ENCODE results near the gene TDP1. TPM values are rescaled to one million over a fixed set of nuclear protein-coding genes. Genes with fewer than 3 reads are reported as not detected.

TDP1 gene
- total RNA-seq: 1 to 10 TPM; 4.2 to 8.4 (median 4.4) TPM
- 10 to 100 TPM in 1 of 3 donors, 1 to 10 TPM in 2; 1.7 to 13.1 (median 7.0) TPM for polyA plus RNA-seq
- long read RNA-seq, donor 1, partial matches to known transcripts: 1 of 5 reads
- long read RNA-seq, donor 1, other reads (novel, unspliced or antisense): 1 of 5 reads
- long read RNA-seq, donor 2, partial matches to known transcripts: 0 of 2 reads
- long read RNA-seq, donor 2, other reads (novel, unspliced or antisense): 0 of 2 reads

GRCh38 chr14:89955745-89956660 is at the start of gene TDP1:
Gene TDP1 (plus strand): TSS chr14:89955927. CDS start chr14:89963115, 7,188 bp downstream.
- peak; percentile 7 for TF ChIP-seq CTCF (IDR thresholded peaks at IDR 0.05)
- ATAC-seq (peak; percentile 87 to 93 (median 90)), DNase-seq (peak; percentile 97)
- Histone ChIP-seq H3K4me1 (peaks cover 20% of the 10 kb centered on the region), H3K27me3 (ENCODE audit: insufficient read depth in 3 of 3, low read length in 2 of 3) (no peaks in the 10 kb centered on the region), H3K36me3 (ENCODE audit: insufficient read depth in 1 of 2, low read depth in 1 of 2) (peaks cover 0 to 12% of the 10 kb centered on the region in 2 donors), H3K4me3 (peak within 1 kb of the TSS; percentile 91), H3K27ac (peak within 1 kb of the TSS; percentile 95), H3K9me3 (no peaks in the 10 kb centered on the region)
- intact Hi-C loops (cut with DNase I): loop anchor here in 1 of 2 donors (10.0 kb wide), 1 partner anchor 1401 kb away; the partner anchor contains the start of gene PTPN21
- whole genome bisulfite sequencing, 3 donors: 0 to 1% (median 0%) methylated on average over 74 to 84 of the region's 84 CpGs

GRCh38 chr14:89906000-89906399 is 49.7 kb upstream of the TDP1 start:
- no peak overlapping the region for H3K27ac ChIP-seq
- no peak overlapping the region for H3K4me3 ChIP-seq
- peaks cover 6% of the 10 kb centered on the region for H3K4me1 ChIP-seq
- DNase-seq: no peak
- H3K9me3 ChIP-seq: no peaks in the 10 kb centered on the region
- ATAC-seq: no peak
- no peak for TF ChIP-seq CTCF (IDR thresholded peaks at IDR 0.05)
- intact Hi-C loops (cut with DNase I): no loop called here
- H3K36me3 ChIP-seq (ENCODE audit: insufficient read depth in 1 of 2, low read depth in 1 of 2): no peaks in the 10 kb centered on the region
- no peaks in the 10 kb centered on the region for H3K27me3 ChIP-seq (ENCODE audit: insufficient read depth in 3 of 3, low read length in 2 of 3)

GRCh38 chr14:89907655-89908054 is 48.1 kb upstream of the TDP1 start:
- intact Hi-C loops (cut with DNase I): no loop called here
- WGBS, 3 donors: 51 to 75% (median 64%) methylated on average over 4 of the region's 4 CpGs
- ATAC-seq: no peak

GRCh38 chr14:89908712-89909450 is 46.8 kb upstream of the TDP1 start:
- 81 to 88% (median 83%) methylated on average over 9 of the region's 9 CpGs for WGBS, 3 donors
- intact Hi-C loops (cut with DNase I): no loop called here

More at GRCh38 chr14:89907655-89908054, 48.1 kb upstream of the TDP1 start:
- H3K4me3 ChIP-seq: no peak overlapping the region
- H3K27ac ChIP-seq: no peak overlapping the region
- TF ChIP-seq CTCF (IDR thresholded peaks at IDR 0.05): no peak
- H3K27me3 ChIP-seq (ENCODE audit: insufficient read depth in 3 of 3, low read length in 2 of 3): no peaks in the 10 kb centered on the region
- H3K4me1 ChIP-seq: peaks cover 6% of the 10 kb centered on the region
- no peaks in the 10 kb centered on the region for H3K9me3 ChIP-seq
- DNase-seq: no peak
- H3K36me3 ChIP-seq (ENCODE audit: insufficient read depth in 1 of 2, low read depth in 1 of 2): no peaks in the 10 kb centered on the region

More at GRCh38 chr14:89908712-89909450, 46.8 kb upstream of the TDP1 start:
- no peaks in the 10 kb centered on the region for H3K4me1 ChIP-seq
- DNase-seq (no peak), ATAC-seq (no peak)
- no peaks in the 10 kb centered on the region for H3K9me3 ChIP-seq
- H3K27ac ChIP-seq: no peak overlapping the region
- no peak overlapping the region for H3K4me3 ChIP-seq
- no peaks in the 10 kb centered on the region for H3K36me3 ChIP-seq (ENCODE audit: insufficient read depth in 1 of 2, low read depth in 1 of 2)
- no peaks in the 10 kb centered on the region for H3K27me3 ChIP-seq (ENCODE audit: insufficient read depth in 3 of 3, low read length in 2 of 3)
- TF ChIP-seq CTCF (IDR thresholded peaks at IDR 0.05): no peak
